Mesenchymal stem cell (in vitro differentiated cells and primary cell): ENCODE measurements around the gene CCDC40.
A peak's percentile ranks its signal among the peaks of the same experiment; 100 is the strongest.

Experiments used
- DNase-seq: peaks from one replicate; pipeline ENCODE4 v3.0.0-alpha.2; 2013
- H2AFZ ChIP-seq: one replicate; pipeline ENCODE4 v1.6.1; 2013; ENCODE audit warnings: low read depth, mild to moderate bottlenecking, control low read depth, inconsistent platforms, low read length, moderate library complexity
- H2AK5ac ChIP-seq: 2 replicates; pipeline ENCODE4 v1.6.1; 2013; ENCODE audit warnings: low read length, moderate library complexity, mild to moderate bottlenecking, inconsistent platforms; ENCODE audit not compliant: severe bottlenecking
- H2BK120ac ChIP-seq: one replicate; pipeline ENCODE4 v1.6.1; 2013; ENCODE audit warnings: low read depth, mild to moderate bottlenecking, inconsistent platforms, low read length, moderate library complexity
- H2BK12ac ChIP-seq, 2 experiments: one replicate each; pipeline ENCODE4 v1.6.1; 2013; ENCODE audit warnings: inconsistent platforms in 2 of 2, low read length in 2 of 2, mild to moderate bottlenecking in 2 of 2, moderate library complexity in 2 of 2, control low read depth in 1 of 2
- H2BK15ac ChIP-seq: one replicate; pipeline ENCODE4 v1.6.1; 2013; ENCODE audit warnings: mild to moderate bottlenecking, low read depth, inconsistent platforms; ENCODE audit not compliant: poor library complexity, severe bottlenecking
- H2BK5ac ChIP-seq: 2 replicates; pipeline ENCODE4 v1.6.1; 2013; ENCODE audit warnings: low read depth, mild to moderate bottlenecking, low read length, control low read depth, inconsistent platforms; ENCODE audit not compliant: poor library complexity, severe bottlenecking
- H3K14ac ChIP-seq, 2 experiments: one replicate each; pipeline ENCODE4 v1.6.1; 2013; ENCODE audit warnings: inconsistent platforms in 2 of 2, low read length in 2 of 2, control low read depth in 1 of 2, mild to moderate bottlenecking in 1 of 2, moderate library complexity in 1 of 2
- H3K18ac ChIP-seq, 2 experiments: one replicate each; pipeline ENCODE4 v1.6.1; 2013; ENCODE audit warnings: inconsistent platforms in 2 of 2, low read length in 2 of 2, control low read depth in 1 of 2, low read depth in 1 of 2, mild to moderate bottlenecking in 1 of 2
- H3K23ac ChIP-seq, 2 experiments: one replicate each; pipeline ENCODE4 v1.6.1; 2013; ENCODE audit warnings: inconsistent platforms in 2 of 2, low read length in 2 of 2, mild to moderate bottlenecking in 2 of 2, moderate library complexity in 2 of 2, control low read depth in 1 of 2
- H3K27ac ChIP-seq: 2 replicates; pipeline ENCODE4 v1.5.1; 2013; ENCODE audit warnings: mild to moderate bottlenecking, moderate library complexity, low read length, control low read depth, inconsistent platforms; ENCODE audit not compliant: poor library complexity, severe bottlenecking
- H3K27me3 ChIP-seq, 2 experiments: 2 replicates each; pipeline versions ENCODE4 v1.6.1 to v1.7.0; 2013; ENCODE audit warnings: low read length in 2 of 2, mild to moderate bottlenecking in 2 of 2, moderate library complexity in 2 of 2, control low read depth in 1 of 2, inconsistent platforms in 1 of 2; ENCODE audit not compliant: control insufficient read depth in 1 of 2, insufficient read depth in 1 of 2
- H3K36me3 ChIP-seq, 2 experiments: 2 replicates each; pipeline versions ENCODE4 v1.6.1 to v1.7.0; 2013; ENCODE audit warnings: low read length in 2 of 2, control low read depth in 1 of 2, inconsistent platforms in 1 of 2, low read depth in 1 of 2, mild to moderate bottlenecking in 1 of 2; ENCODE audit not compliant: insufficient read depth in 2 of 2, control insufficient read depth in 1 of 2
- H3K4ac ChIP-seq, 2 experiments: one replicate each; pipeline ENCODE4 v1.6.1; 2013; ENCODE audit warnings: inconsistent platforms in 2 of 2, low read length in 2 of 2, mild to moderate bottlenecking in 2 of 2, moderate library complexity in 2 of 2, control low read depth in 1 of 2, low read depth in 1 of 2
- H3K4me1 ChIP-seq: 2 replicates; pipeline ENCODE4 v1.6.1; 2013; ENCODE audit warnings: low read depth, low read length, control low read depth; ENCODE audit not compliant: control insufficient read depth, insufficient read depth
- H3K4me2 ChIP-seq: 2 replicates; pipeline ENCODE4 v1.6.1; 2013; ENCODE audit warnings: low read length, mild to moderate bottlenecking, inconsistent platforms; ENCODE audit not compliant: poor library complexity, severe bottlenecking
- H3K4me3 ChIP-seq, 2 experiments: 2 replicates each; pipeline versions ENCODE4 v1.5.1 to v1.7.0; 2013; ENCODE audit warnings: low read length in 2 of 2, mild to moderate bottlenecking in 2 of 2, control low read depth in 1 of 2, low read depth in 1 of 2; ENCODE audit not compliant: insufficient read depth in 1 of 2
- H3K79me1 ChIP-seq: replicated peaks from 2 replicates; pipeline ENCODE4 v1.6.1; 2013; ENCODE audit warnings: mild to moderate bottlenecking, control low read depth, low read length, inconsistent platforms; ENCODE audit not compliant: poor library complexity, severe bottlenecking
- H3K9ac ChIP-seq: 2 replicates; pipeline ENCODE4 v1.7.0; 2013; ENCODE audit warnings: mild to moderate bottlenecking, low read length, moderate library complexity
- H3K9me3 ChIP-seq: 2 replicates; pipeline ENCODE4 v1.7.0; 2013; ENCODE audit warnings: mild to moderate bottlenecking, low read length; ENCODE audit not compliant: control insufficient read depth
- H4K8ac ChIP-seq: one replicate; pipeline ENCODE4 v1.6.1; 2013; ENCODE audit warnings: inconsistent platforms, mild to moderate bottlenecking, low read length, moderate library complexity
- H4K91ac ChIP-seq: one replicate; pipeline ENCODE4 v1.6.1; 2013; ENCODE audit warnings: mild to moderate bottlenecking, low read length, inconsistent platforms
- WGBS: methylation state at CpG from one replicate; pipeline ENCODE4 v1.1.7; 2013; ENCODE audit warnings: mixed read lengths; 5-methylcytosine and 5-hydroxymethylcytosine counted together

CCDC40 gene

DNA sequence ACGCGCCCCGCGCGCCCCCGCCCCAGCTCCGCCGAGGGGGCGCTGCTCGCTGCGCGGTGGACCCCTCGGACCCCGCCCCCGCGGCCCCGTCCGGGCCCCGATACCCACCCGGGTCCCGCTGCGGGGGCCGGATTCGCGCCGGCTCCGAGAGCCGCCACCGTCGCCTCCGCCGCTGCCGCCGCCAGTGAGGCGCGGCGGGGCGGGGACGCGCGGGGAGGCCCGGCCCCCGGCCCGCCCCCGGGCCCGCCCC lies 830 bp upstream of the CCDC40 start, which contains the start of gene TBC1D16:
TBC1D16 (minus strand) TSS at position 186 of the 250 bp plus-strand sequence. CDS start 22,325 bp downstream, outside the sequence.
- peak within 1 kb of the TSS; percentile 90 to 95 for H3K4me3 ChIP-seq
- peak within 1 kb of the TSS; percentile 30 to 90 for H2BK12ac ChIP-seq
- H2BK120ac ChIP-seq, result peak within 1 kb of the TSS; percentile 94
- WGBS, result no CpG with 5 or more reads among the region's 46 CpGs
- peak within 1 kb of the TSS; percentile 100 for H3K4me2 ChIP-seq
- H3K23ac ChIP-seq, result peak within 1 kb of the TSS in 1 of 2 experiments; percentile 50
- peak within 1 kb of the TSS; percentile 98 for H3K9ac ChIP-seq
- peaks cover 7% of the 10 kb centered on the region for H3K4me1 ChIP-seq
- H4K8ac ChIP-seq, result peak within 1 kb of the TSS; percentile 82
- H3K36me3 ChIP-seq, result peaks cover 6 to 13% of the 10 kb centered on the region in 2 experiments
- no peaks in the 10 kb centered on the region for H3K27me3 ChIP-seq
- H2BK15ac ChIP-seq, result peak within 1 kb of the TSS; percentile 78
- peak within 1 kb of the TSS; percentile 62 to 98 for H3K14ac ChIP-seq
- peak within 1 kb of the TSS; percentile 71 for H3K27ac ChIP-seq
- H2AFZ ChIP-seq, result peak within 1 kb of the TSS; percentile 96
- H3K79me1 ChIP-seq, result peaks cover 20% of the 10 kb centered on the region
- no peak for DNase-seq
- H3K4ac ChIP-seq, result peak within 1 kb of the TSS; percentile 3 to 96
- H2AK5ac ChIP-seq, result no peak within 1 kb of the TSS
- H4K91ac ChIP-seq, result peak within 1 kb of the TSS; percentile 92
- peak within 1 kb of the TSS; percentile 83 for H2BK5ac ChIP-seq
- peak within 1 kb of the TSS; percentile 90 to 92 for H3K18ac ChIP-seq
- no peaks in the 10 kb centered on the region for H3K9me3 ChIP-seq

- Histone ChIP-seq H2AFZ (peak overlapping the region; percentile 96), H2BK5ac (no peak overlapping the region), H3K9me3 (no peaks in the 10 kb centered on the region), H3K4ac (peak overlapping the region; percentile 3 to 78), H3K27ac (no peak overlapping the region), H3K4me3 (peak overlapping the region; percentile 90 to 95), H2BK120ac (peak overlapping the region; percentile 15), H2BK12ac (peak overlapping the region in 1 of 2 experiments; percentile 90), H2BK15ac (peak overlapping the region; percentile 8), H3K79me1 (peaks cover 10% of the 10 kb centered on the region), H3K4me1 (peaks cover 6% of the 10 kb centered on the region), H3K27me3 (no peaks in the 10 kb centered on the region), H3K36me3 (peaks cover 11% of the 10 kb centered on the region in 2 experiments), H3K23ac (peak overlapping the region in 1 of 2 experiments; percentile 50), H4K8ac (peak overlapping the region; percentile 74), H3K9ac (peak overlapping the region; percentile 98), H2AK5ac (no peak overlapping the region), H3K4me2 (peak overlapping the region; percentile 100), H3K14ac (peak overlapping the region in 1 of 2 experiments; percentile 87), H4K91ac (peak overlapping the region; percentile 84), H3K18ac (peak overlapping the region; percentile 58 to 82)
- DNase-seq, result peak; percentile 75
- 2% methylated on average over 52 of the region's 52 CpGs for WGBS
Observed at GRCh38 chr17:80036715-80037477, 454 bp downstream of the CCDC40 start.

DNA sequence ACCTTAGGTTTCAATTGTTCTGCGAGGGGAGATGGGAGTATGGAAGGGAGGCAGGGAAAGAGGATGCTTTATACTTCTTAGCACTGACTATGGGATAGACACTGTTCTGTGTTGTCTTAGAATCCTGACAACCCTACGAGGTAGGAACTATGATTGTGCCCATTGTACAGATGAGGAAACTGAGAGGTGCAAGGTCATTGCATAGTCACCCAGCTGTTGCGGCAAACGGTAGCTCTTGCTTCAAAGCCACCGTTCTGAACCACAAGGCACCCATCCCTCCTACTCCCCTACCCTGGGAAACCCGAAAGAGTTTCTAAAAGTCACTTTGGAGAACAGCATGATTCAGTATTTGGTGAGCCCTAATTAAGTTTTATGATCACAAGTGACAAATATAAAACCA lies 7.5 kb downstream of the CCDC40 start:
- Histone ChIP-seq H3K4ac (no peak overlapping the region), H2AK5ac (no peak overlapping the region), H2BK120ac (no peak overlapping the region), H2AFZ (no peak overlapping the region), H3K27me3 (no peaks in the 10 kb centered on the region), H4K8ac (no peak overlapping the region), H3K4me3 (no peak overlapping the region), H3K36me3 (peaks cover 11 to 32% of the 10 kb centered on the region in 2 experiments), H2BK12ac (no peak overlapping the region), H3K9ac (no peak overlapping the region), H3K4me1 (no peaks in the 10 kb centered on the region), H3K4me2 (no peak overlapping the region), H4K91ac (no peak overlapping the region), H3K79me1 (peaks cover 1% of the 10 kb centered on the region), H3K27ac (no peak overlapping the region), H3K14ac (no peak overlapping the region), H3K23ac (no peak overlapping the region), H2BK5ac (no peak overlapping the region), H3K9me3 (peaks cover 6% of the 10 kb centered on the region), H2BK15ac (no peak overlapping the region), H3K18ac (no peak overlapping the region)
- WGBS, result 89% methylated on average over 4 of the region's 6 CpGs
- DNase-seq, result no peak

GRCh38 chr17:80045703-80046102 lies 9.3 kb downstream of the CCDC40 start:
- Histone ChIP-seq H3K23ac (no peak overlapping the region), H3K18ac (no peak overlapping the region), H3K4ac (no peak overlapping the region), H3K79me1 (no peaks in the 10 kb centered on the region), H2AK5ac (no peak overlapping the region), H3K27ac (no peak overlapping the region), H3K4me2 (no peak overlapping the region), H2BK5ac (no peak overlapping the region), H2BK120ac (no peak overlapping the region), H3K4me1 (no peaks in the 10 kb centered on the region), H3K14ac (no peak overlapping the region), H2BK12ac (no peak overlapping the region), H4K91ac (no peak overlapping the region), H3K9me3 (peaks cover 6% of the 10 kb centered on the region), H3K9ac (no peak overlapping the region), H4K8ac (no peak overlapping the region), H3K4me3 (no peak overlapping the region), H3K27me3 (no peaks in the 10 kb centered on the region), H2BK15ac (no peak overlapping the region), H2AFZ (no peak overlapping the region), H3K36me3 (peaks cover 17 to 40% of the 10 kb centered on the region in 2 experiments)
- no peak for DNase-seq
- WGBS, result 85% methylated on average over 4 of the region's 4 CpGs
